Measurements from ENCODE around the gene VGLL4.
"Not testable (repeated sequence)": the region's sequence is repeated elsewhere in the genome, so short reads cannot be mapped to it uniquely, and the experiment has no call there.

The VGLL4 gene

GRCh38 chr3:11576453-11576852, 67.3 kb downstream of the VGLL4 start:
- Histone ChIP-seq H3K27ac (replicated peaks) (no peak overlapping the region), H3K4me3 (replicated peaks; ENCODE audit: insufficient read depth, low read length) (no peak overlapping the region), H3K27me3 (ENCODE audit: insufficient read depth, poor library complexity, severe bottlenecking) (no peaks in the 10 kb centered on the region)
- DNase-seq (ENCODE audit: low read depth in 1 of 2, low spot score in 1 of 2): no peak
- TF ChIP-seq CTCF (IDR thresholded peaks at IDR 0.05; ENCODE audit: insufficient read depth, low read length) (no peak), POLR2AphosphoS5 (IDR thresholded peaks at IDR 0.05; ENCODE audit: low read depth) (no peak), REST (IDR thresholded peaks at IDR 0.05; ENCODE audit: insufficient replicate concordance, low read depth) (no peak), SPI1 (IDR thresholded peaks at IDR 0.05; ENCODE audit: borderline replicate concordance, low read depth) (no peak), GABPA (IDR thresholded peaks at IDR 0.05; ENCODE audit: low read depth) (no peak)

- TF ChIP-seq SPI1 (IDR thresholded peaks at IDR 0.05; ENCODE audit: borderline replicate concordance, low read depth): no peak
- TF ChIP-seq GABPA (IDR thresholded peaks at IDR 0.05; ENCODE audit: low read depth): no peak
- TF ChIP-seq POLR2AphosphoS5 (IDR thresholded peaks at IDR 0.05; ENCODE audit: low read depth): no peak
- no peak for TF ChIP-seq CTCF (IDR thresholded peaks at IDR 0.05; ENCODE audit: insufficient read depth, low read length)
- TF ChIP-seq REST (IDR thresholded peaks at IDR 0.05; ENCODE audit: insufficient replicate concordance, low read depth): no peak
- DNase-seq (ENCODE audit: low read depth in 1 of 2, low spot score in 1 of 2): no peak
- H3K27me3 ChIP-seq (ENCODE audit: insufficient read depth, poor library complexity, severe bottlenecking): no peaks in the 10 kb centered on the region
- no peak overlapping the region for H3K4me3 ChIP-seq (replicated peaks; ENCODE audit: insufficient read depth, low read length)
- no peak overlapping the region for H3K27ac ChIP-seq (replicated peaks)
Measured at GRCh38 chr3:11575677-11576076, 68.0 kb downstream of the VGLL4 start.

- TF ChIP-seq SPI1 (IDR thresholded peaks at IDR 0.05; ENCODE audit: borderline replicate concordance, low read depth) (no peak), POLR2AphosphoS5 (IDR thresholded peaks at IDR 0.05; ENCODE audit: low read depth) (no peak), CTCF (IDR thresholded peaks at IDR 0.05; ENCODE audit: insufficient read depth, low read length) (no peak), GABPA (IDR thresholded peaks at IDR 0.05; ENCODE audit: low read depth) (no peak)
- Histone ChIP-seq H3K4me3 (replicated peaks; ENCODE audit: insufficient read depth, low read length) (no peak overlapping the region), H3K27me3 (ENCODE audit: insufficient read depth, poor library complexity, severe bottlenecking) (no peaks in the 10 kb centered on the region), H3K27ac (replicated peaks) (no peak overlapping the region)
- no peak for DNase-seq (ENCODE audit: low read depth in 1 of 2, low spot score in 1 of 2)
Measured at GRCh38 chr3:11574981-11575669, 68.6 kb downstream of the VGLL4 start.

GRCh38 chr3:11572660-11573059, 71.1 kb downstream of the VGLL4 start:
- DNase-seq (ENCODE audit: low read depth in 1 of 2, low spot score in 1 of 2); H3K27me3 ChIP-seq (ENCODE audit: insufficient read depth, poor library complexity, severe bottlenecking); H3K4me3 ChIP-seq (replicated peaks; ENCODE audit: insufficient read depth, low read length); H3K27ac ChIP-seq (replicated peaks): not testable (repeated sequence)

Measured in HL-60 (cell line).